A673 (cell line): Measurements from ENCODE around the gene BRAT1.

Experiments
- EZH2 ChIP-seq: fragments of 200-600 bp; sonication (generic); IDR thresholded peaks from 2 replicates; pipeline ENCODE4 v1.6.1; 2017; ENCODE audit warnings: borderline replicate concordance, low read depth, mild to moderate bottlenecking, mixed read lengths, antibody characterized with exemption, low read length; ENCODE audit not compliant: poor library complexity, severe bottlenecking
- TF ChIP-seq, protein P1 (sequence below): fragments of 300-800, 200-600 bp; sonication (generic); conservative IDR thresholded peaks from 2 replicates; pipeline ENCODE4 v1.5.1; 2017; ENCODE audit warnings: low read depth, mild to moderate bottlenecking, antibody characterized with exemption, low read length, moderate library complexity, mixed read lengths

GRCh38 chr7:2488681-2489080 lies 66.6 kb downstream of the BRAT1 start:
- no peak for TF ChIP-seq EZH2
- TF ChIP-seq, protein P1, sequence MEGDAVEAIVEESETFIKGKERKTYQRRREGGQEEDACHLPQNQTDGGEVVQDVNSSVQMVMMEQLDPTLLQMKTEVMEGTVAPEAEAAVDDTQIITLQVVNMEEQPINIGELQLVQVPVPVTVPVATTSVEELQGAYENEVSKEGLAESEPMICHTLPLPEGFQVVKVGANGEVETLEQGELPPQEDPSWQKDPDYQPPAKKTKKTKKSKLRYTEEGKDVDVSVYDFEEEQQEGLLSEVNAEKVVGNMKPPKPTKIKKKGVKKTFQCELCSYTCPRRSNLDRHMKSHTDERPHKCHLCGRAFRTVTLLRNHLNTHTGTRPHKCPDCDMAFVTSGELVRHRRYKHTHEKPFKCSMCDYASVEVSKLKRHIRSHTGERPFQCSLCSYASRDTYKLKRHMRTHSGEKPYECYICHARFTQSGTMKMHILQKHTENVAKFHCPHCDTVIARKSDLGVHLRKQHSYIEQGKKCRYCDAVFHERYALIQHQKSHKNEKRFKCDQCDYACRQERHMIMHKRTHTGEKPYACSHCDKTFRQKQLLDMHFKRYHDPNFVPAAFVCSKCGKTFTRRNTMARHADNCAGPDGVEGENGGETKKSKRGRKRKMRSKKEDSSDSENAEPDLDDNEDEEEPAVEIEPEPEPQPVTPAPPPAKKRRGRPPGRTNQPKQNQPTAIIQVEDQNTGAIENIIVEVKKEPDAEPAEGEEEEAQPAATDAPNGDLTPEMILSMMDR, result no peak
